ENCODE data around the gene STC2. TPM values are rescaled to one million over a fixed set of nuclear protein-coding genes. Genes with fewer than 3 reads are reported as not detected.

The STC2 gene
- total and polyA plus RNA-seq, 10 of the 15 experiments (the other 5 are each of a cell fraction or from before 2014, with no cell fraction given), result 0.05 to 4.8 (median 2.0) TPM

DNA sequence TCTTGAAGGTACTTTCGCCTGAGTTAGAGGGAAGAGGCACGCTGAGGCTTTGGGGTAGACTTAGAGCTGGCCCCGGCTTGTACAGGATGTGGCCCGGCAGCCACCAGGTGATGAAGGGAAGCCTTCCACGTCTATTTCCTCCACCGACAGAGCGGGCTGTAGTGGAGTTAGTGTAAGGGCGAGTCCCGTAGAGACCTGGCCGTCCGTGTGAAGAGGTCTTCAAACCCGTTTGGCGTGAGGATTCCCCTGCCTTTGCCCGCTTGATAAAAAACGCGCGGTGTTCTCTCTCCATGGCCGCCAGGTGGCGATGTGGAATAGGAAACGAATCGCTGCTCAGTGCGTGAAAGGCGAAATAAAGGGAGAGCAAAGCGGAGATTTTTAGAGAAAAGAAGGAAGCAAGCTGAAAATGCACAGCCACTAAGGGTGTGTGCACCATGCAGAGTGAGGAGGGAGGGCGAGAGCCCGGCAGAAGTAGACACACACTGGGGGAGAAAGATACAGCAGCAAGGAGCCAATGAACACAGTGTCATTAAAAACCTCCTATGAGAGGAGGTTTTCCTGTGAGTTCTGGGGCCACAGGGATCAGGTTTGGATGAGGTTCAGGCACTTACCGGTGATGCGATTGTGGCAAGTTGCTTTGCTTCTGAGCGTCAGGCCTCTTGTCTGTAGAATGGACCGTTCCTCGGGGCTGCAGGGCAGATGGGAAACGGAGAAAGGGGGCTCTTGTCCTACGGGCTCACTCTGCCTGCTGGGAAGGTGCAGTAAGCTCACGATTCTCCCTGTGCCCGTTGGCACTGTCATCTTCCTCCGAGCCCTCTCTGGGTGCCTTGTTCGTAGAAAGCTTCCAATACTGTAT lies 34.2 kb downstream of the STC2 start:
- Histone ChIP-seq H3K4me3 (peak overlapping the region; percentile 28; the same call in 1 of the 2 replicates), H3K27me3 (replicated peaks in 1 of 2; ENCODE audit: control insufficient read depth in 2 of 2, insufficient read depth in 2 of 2, low read length in 1 of 2) (peaks cover 0 to 2% of the 10 kb centered on the region in 2 experiments; a peak in 2 of 4 replicates), H3K27ac (ENCODE audit: control insufficient read depth, insufficient read depth) (0 out of 2 replicates have a peak overlapping the region, but pooled peaks have one; percentile 41), H3K4me2 (ENCODE audit: control insufficient read depth, insufficient read depth) (peak overlapping the region; percentile 83), H3K9ac (ENCODE audit: control insufficient read depth, insufficient read depth, low read length) (peak overlapping the region; percentile 50; the same call in 1 of the 2 replicates), H4K20me1 (ENCODE audit: control insufficient read depth, insufficient read depth) (no peaks in the 10 kb centered on the region), H3K4me1 (ENCODE audit: control insufficient read depth, insufficient read depth, low read length) (peaks cover 26% of the 10 kb centered on the region), H2AFZ (ENCODE audit: control insufficient read depth, low read depth, low read length) (peak overlapping the region; percentile 91), H3K36me3 (ENCODE audit: control insufficient read depth in 2 of 2, insufficient read depth in 2 of 2, low read length in 1 of 2) (no peaks in the 10 kb centered on the region), H3K79me2 (ENCODE audit: control insufficient read depth, insufficient read depth, low read length) (no peaks in the 10 kb centered on the region), H3K9me3 (replicated peaks; ENCODE audit: control insufficient read depth, insufficient read depth, low read length) (no peaks in the 10 kb centered on the region)
- ATAC-seq, result peak; percentile 88
- peak; percentile 47 for FAIRE-seq
- ChIA-PET SMC1A (ENCODE audit: uncharacterized antibody, unreplicated experiment) (interaction anchor here (0.9 to 5.3 kb wide), 6 partner anchors 20 to 315 kb away, joined by 3 to 29 read pairs (median 4); no protein-coding TSS in a partner anchor), CTCF (interaction anchor here (0.7 to 5.9 kb wide), 17 partner anchors 8 to 322 kb away, joined by 3 to 79 read pairs (median 4); partner anchors contain the start of genes BOD1 and STC2), POLR2A (no interaction called here), RAD21 (ENCODE audit: unreplicated experiment) (interaction anchor here (1.1 to 2.6 kb wide), 5 partner anchors 37 to 310 kb away, joined by 4 to 22 read pairs (median 6); partner anchors contain the start of gene ATP6V0E1)
- no TSS peak for BruUV-seq (replicated peaks)
- in situ Hi-C loops (cut with MboI) (loop anchor here (5.0 kb wide), 3 partner anchors 38 to 312 kb away; partner anchors contain the start of gene ATP6V0E1), intact Hi-C loops (cut with micrococcal nuclease; ENCODE audit: unreplicated experiment) (loop anchor here (1.0 to 10.0 kb wide), 3 partner anchors 38 to 681 kb away; no protein-coding TSS in a partner anchor)
- peak; percentile 65; the same call in 1 of the 2 replicates for TF ChIP-seq ZSCAN29 (IDR thresholded peaks at IDR 0.05)
- TF ChIP-seq, protein P1, sequence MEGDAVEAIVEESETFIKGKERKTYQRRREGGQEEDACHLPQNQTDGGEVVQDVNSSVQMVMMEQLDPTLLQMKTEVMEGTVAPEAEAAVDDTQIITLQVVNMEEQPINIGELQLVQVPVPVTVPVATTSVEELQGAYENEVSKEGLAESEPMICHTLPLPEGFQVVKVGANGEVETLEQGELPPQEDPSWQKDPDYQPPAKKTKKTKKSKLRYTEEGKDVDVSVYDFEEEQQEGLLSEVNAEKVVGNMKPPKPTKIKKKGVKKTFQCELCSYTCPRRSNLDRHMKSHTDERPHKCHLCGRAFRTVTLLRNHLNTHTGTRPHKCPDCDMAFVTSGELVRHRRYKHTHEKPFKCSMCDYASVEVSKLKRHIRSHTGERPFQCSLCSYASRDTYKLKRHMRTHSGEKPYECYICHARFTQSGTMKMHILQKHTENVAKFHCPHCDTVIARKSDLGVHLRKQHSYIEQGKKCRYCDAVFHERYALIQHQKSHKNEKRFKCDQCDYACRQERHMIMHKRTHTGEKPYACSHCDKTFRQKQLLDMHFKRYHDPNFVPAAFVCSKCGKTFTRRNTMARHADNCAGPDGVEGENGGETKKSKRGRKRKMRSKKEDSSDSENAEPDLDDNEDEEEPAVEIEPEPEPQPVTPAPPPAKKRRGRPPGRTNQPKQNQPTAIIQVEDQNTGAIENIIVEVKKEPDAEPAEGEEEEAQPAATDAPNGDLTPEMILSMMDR (IDR thresholded peaks at IDR 0.05 in 2 of 3, conservative IDR thresholded peaks at IDR 0.05 in 1 of 3; ENCODE audit: control insufficient read depth in 2 of 3, extremely low read depth in 1 of 3, insufficient read depth in 1 of 3, low read depth in 3 of 3, low read length in 3 of 3), result peak; percentile 78 to 92 (median 86)
- TF ChIP-seq, protein P2, sequence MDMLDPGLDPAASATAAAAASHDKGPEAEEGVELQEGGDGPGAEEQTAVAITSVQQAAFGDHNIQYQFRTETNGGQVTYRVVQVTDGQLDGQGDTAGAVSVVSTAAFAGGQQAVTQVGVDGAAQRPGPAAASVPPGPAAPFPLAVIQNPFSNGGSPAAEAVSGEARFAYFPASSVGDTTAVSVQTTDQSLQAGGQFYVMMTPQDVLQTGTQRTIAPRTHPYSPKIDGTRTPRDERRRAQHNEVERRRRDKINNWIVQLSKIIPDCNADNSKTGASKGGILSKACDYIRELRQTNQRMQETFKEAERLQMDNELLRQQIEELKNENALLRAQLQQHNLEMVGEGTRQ (IDR thresholded peaks at IDR 0.05; ENCODE audit: borderline replicate concordance, low read depth, low read length), result no peak
- peak; percentile 65; the same call in 1 of the 2 replicates for TF ChIP-seq RB1 (IDR thresholded peaks at IDR 0.05; ENCODE audit: borderline replicate concordance)
- no peak for TF ChIP-seq POLR2A (IDR thresholded peaks at IDR 0.05; ENCODE audit: low read depth, low read length)
- TF ChIP-seq BHLHE40 (IDR thresholded peaks at IDR 0.05; ENCODE audit: borderline replicate concordance in 1 of 2, low read depth in 2 of 2, low read length in 1 of 2), result peak in 1 of 2 experiments; percentile 4; a peak in 1 of 4 replicates
- 0 out of 2 replicates have a peak, but pooled peaks have one; percentile 50 for TF ChIP-seq TBL1XR1 (IDR thresholded peaks at IDR 0.05; ENCODE audit: low read depth, low read length)
- TF ChIP-seq YY1 (IDR thresholded peaks at IDR 0.05; ENCODE audit: low read depth, low read length), result peak; percentile 51; the same call in 1 of the 2 replicates
- peak; percentile 90 for TF ChIP-seq SMC3 (IDR thresholded peaks at IDR 0.05; ENCODE audit: borderline replicate concordance, low read length)
- TF ChIP-seq RAD21 (IDR thresholded peaks at IDR 0.05; ENCODE audit: insufficient read depth, low read depth, low read length), result peak; percentile 89
- TF ChIP-seq, protein P3, sequence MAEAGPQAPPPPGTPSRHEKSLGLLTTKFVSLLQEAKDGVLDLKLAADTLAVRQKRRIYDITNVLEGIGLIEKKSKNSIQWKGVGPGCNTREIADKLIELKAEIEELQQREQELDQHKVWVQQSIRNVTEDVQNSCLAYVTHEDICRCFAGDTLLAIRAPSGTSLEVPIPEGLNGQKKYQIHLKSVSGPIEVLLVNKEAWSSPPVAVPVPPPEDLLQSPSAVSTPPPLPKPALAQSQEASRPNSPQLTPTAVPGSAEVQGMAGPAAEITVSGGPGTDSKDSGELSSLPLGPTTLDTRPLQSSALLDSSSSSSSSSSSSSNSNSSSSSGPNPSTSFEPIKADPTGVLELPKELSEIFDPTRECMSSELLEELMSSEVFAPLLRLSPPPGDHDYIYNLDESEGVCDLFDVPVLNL (IDR thresholded peaks at IDR 0.05; ENCODE audit: low read depth, low read length), result 0 out of 2 replicates have a peak, but pooled peaks have one; percentile 32
- TF ChIP-seq, protein P4, sequence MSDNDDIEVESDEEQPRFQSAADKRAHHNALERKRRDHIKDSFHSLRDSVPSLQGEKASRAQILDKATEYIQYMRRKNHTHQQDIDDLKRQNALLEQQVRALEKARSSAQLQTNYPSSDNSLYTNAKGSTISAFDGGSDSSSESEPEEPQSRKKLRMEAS (IDR thresholded peaks at IDR 0.05; ENCODE audit: low read depth, low read length), result 0 out of 2 replicates have a peak, but pooled peaks have one; percentile 24
- peak; percentile 56 for TF ChIP-seq ZNF384 (IDR thresholded peaks at IDR 0.05; ENCODE audit: borderline replicate concordance, low read depth, low read length)
- TF ChIP-seq NR2F1 (conservative IDR thresholded peaks at IDR 0.05), result no peak
- WGBS (ENCODE audit: insufficient coverage, insufficient replicate concordance, low lambda C conversion rate, missing lambda C conversion rate), result 6% methylated on average over 37 of the region's 37 CpGs
- DNase-seq (ENCODE audit: low read depth, low spot score), result peak; percentile 35

All from GM12878 (cell line).